KMS-11 (cell line): ENCODE results near the gene CHKB.

Experiments used
- H2AFZ ChIP-seq: fragments of 200-600 bp; sonication (generic); 2 replicates; pipeline ENCODE4 v1.6.1; 2016; ENCODE audit warnings: antibody characterized with exemption, mixed run types, low read depth
- H3K27ac ChIP-seq: fragments of 200-600 bp; sonication (generic); 2 replicates; pipeline ENCODE4 v1.6.1; 2016; ENCODE audit warnings: mild to moderate bottlenecking, mixed run types
- H3K27me3 ChIP-seq: fragments of 200-600 bp; sonication (generic); 2 replicates; pipeline ENCODE4 v1.6.1; 2017; ENCODE audit warnings: mild to moderate bottlenecking, low read depth, mixed run types, moderate library complexity; ENCODE audit not compliant: insufficient read depth
- H3K36me3 ChIP-seq: fragments of 200-600 bp; sonication (generic); 2 replicates; pipeline ENCODE4 v1.6.1; 2017; ENCODE audit warnings: mild to moderate bottlenecking, mixed run types; ENCODE audit not compliant: insufficient read depth
- H3K4me1 ChIP-seq: fragments of 200-600 bp; sonication (generic); 2 replicates; pipeline ENCODE4 v1.6.1; 2016; ENCODE audit warnings: mild to moderate bottlenecking, low read depth, mixed run types; ENCODE audit not compliant: poor library complexity, severe bottlenecking
- H3K4me2 ChIP-seq: fragments of 200-600 bp; sonication (generic); 2 replicates; pipeline ENCODE4 v1.7.0; 2016; ENCODE audit warnings: mild to moderate bottlenecking, mixed run types
- H3K4me3 ChIP-seq: fragments of 200-600 bp; sonication (generic); IDR thresholded peaks from 2 replicates; pipeline ENCODE4 v1.6.1; 2017; ENCODE audit warnings: low read depth, low read length, mixed read lengths; ENCODE audit not compliant: insufficient read depth
- H3K79me2 ChIP-seq: fragments of 200-600 bp; sonication (generic); 2 replicates; pipeline ENCODE4 v1.6.1; 2016; ENCODE audit warnings: low read depth, mixed run types; ENCODE audit not compliant: insufficient read depth
- H3K9ac ChIP-seq: fragments of 200-600 bp; sonication (generic); 2 replicates; pipeline ENCODE4 v1.6.1; 2016; ENCODE audit warnings: mild to moderate bottlenecking, mixed run types
- H4K20me1 ChIP-seq: fragments of 200-600 bp; sonication (generic); 2 replicates; pipeline ENCODE4 v1.6.1; 2016; ENCODE audit warnings: mild to moderate bottlenecking, mixed run types; ENCODE audit not compliant: insufficient read depth
- TF ChIP-seq, protein P1 (sequence below): fragments of 200-600 bp; sonication (generic); conservative IDR thresholded peaks from 2 replicates; pipeline ENCODE4 v1.6.1; 2017; ENCODE audit warnings: low read depth, mild to moderate bottlenecking, antibody characterized with exemption, low read length, moderate library complexity, mixed read lengths

Gene CHKB

DNA sequence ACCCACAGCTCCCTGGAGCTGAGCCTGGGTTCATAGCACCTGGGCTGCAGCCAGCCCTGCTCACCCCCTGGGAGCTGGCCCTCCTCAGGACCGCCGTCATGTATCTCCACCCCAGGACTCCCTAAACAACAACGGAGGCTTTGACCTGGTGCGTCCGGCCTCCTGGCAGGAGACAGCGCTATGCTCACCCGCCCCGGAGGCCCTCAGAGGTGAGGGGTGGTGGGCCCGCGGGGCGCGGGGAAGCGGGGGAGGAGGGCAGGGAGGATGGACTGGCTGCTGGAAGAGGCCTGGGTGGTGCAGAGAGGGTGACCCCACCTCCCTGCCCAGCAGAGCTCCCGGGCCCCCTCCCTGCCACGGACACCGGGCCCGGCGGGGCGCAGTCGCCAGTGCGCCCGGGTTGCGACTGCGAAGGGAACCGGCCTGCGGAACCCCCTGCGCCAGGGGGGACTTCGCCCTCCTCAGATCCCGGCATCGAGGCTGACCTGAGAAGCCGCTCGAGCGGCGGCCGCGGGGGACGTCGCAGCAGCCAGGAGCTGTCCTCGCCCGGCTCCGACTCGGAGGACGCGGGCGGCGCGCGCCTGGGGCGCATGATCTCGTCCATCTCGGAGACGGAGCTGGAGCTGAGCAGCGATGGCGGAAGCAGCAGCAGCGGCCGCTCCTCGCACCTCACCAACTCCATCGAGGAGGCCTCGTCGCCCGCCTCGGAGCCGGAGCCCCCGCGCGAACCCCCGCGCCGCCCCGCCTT, 21.0 kb upstream of the CHKB start:
- H2AFZ ChIP-seq = no peak overlapping the region
- H3K27ac ChIP-seq = no peak overlapping the region
- H3K9ac ChIP-seq = no peak overlapping the region
- no peaks in the 10 kb centered on the region for H4K20me1 ChIP-seq
- no peak overlapping the region for H3K4me3 ChIP-seq
- no peak overlapping the region for H3K4me2 ChIP-seq
- H3K4me1 ChIP-seq = no peaks in the 10 kb centered on the region
- no peaks in the 10 kb centered on the region for H3K79me2 ChIP-seq
- TF ChIP-seq, protein P1, sequence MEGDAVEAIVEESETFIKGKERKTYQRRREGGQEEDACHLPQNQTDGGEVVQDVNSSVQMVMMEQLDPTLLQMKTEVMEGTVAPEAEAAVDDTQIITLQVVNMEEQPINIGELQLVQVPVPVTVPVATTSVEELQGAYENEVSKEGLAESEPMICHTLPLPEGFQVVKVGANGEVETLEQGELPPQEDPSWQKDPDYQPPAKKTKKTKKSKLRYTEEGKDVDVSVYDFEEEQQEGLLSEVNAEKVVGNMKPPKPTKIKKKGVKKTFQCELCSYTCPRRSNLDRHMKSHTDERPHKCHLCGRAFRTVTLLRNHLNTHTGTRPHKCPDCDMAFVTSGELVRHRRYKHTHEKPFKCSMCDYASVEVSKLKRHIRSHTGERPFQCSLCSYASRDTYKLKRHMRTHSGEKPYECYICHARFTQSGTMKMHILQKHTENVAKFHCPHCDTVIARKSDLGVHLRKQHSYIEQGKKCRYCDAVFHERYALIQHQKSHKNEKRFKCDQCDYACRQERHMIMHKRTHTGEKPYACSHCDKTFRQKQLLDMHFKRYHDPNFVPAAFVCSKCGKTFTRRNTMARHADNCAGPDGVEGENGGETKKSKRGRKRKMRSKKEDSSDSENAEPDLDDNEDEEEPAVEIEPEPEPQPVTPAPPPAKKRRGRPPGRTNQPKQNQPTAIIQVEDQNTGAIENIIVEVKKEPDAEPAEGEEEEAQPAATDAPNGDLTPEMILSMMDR = no peak
- no peaks in the 10 kb centered on the region for H3K36me3 ChIP-seq
- peaks cover 42% of the 10 kb centered on the region for H3K27me3 ChIP-seq

DNA sequence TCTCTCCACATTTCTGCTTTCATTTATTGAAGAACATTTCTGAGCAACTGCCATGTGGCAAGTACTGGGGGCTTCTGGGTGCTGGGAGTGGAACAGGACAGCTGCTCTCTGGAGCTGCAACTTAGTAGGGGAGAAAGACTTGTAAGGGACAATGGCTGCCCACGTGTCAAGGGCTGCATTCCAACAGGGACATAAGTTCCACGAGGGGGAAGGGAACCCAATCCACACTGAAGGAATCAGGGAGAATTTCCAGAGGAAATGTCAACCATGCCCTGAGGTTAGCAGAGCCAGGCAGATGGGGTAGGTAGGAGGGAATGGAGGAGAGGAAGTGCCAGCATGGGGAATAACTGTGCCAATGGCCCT, 19.7 kb upstream of the CHKB start:
- Histone ChIP-seq H3K36me3 (no peaks in the 10 kb centered on the region), H4K20me1 (no peaks in the 10 kb centered on the region), H2AFZ (no peak overlapping the region), H3K27me3 (peaks cover 34% of the 10 kb centered on the region), H3K4me3 (no peak overlapping the region), H3K79me2 (no peaks in the 10 kb centered on the region), H3K9ac (no peak overlapping the region), H3K27ac (no peak overlapping the region), H3K4me1 (no peaks in the 10 kb centered on the region), H3K4me2 (no peak overlapping the region)
- TF ChIP-seq, protein P1 = no peak

DNA sequence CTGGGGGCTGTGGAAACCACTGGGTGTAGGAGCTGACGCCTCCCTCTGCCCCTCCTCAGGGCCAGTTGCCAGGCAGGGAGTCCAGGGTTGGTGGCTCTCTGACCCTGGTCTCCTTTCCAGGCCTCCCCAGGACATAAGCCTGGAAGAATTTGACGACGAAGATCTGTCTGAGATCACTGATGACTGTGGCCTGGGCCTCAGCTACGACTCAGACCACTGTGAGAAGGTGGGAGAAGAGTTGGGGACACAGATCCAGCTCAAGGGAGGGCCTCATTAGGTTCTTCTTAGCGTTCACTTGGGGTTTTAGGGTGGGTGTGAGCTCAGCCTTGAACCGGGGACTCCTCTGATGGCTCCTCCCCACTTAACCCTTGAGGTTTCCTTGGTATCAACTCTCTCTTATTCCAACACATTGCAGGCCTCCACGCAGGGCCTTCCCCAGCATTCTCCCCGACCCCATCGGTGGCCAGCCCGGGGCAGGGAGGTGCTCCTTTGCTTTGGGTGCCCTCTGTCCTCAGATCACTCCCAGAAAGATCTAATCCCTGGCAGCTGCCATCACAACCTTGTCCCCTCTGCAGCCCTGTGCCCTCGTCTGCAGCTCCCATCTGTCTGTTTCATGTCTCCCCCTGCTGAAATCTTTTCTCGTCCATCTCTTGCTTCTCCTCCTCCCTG, 19.2 kb upstream of the CHKB start:
- no peak overlapping the region for H3K27ac ChIP-seq
- peaks cover 29% of the 10 kb centered on the region for H3K27me3 ChIP-seq
- H3K36me3 ChIP-seq = no peaks in the 10 kb centered on the region
- no peaks in the 10 kb centered on the region for H3K79me2 ChIP-seq
- no peak overlapping the region for H3K9ac ChIP-seq
- H3K4me3 ChIP-seq = no peak overlapping the region
- H4K20me1 ChIP-seq = no peaks in the 10 kb centered on the region
- H2AFZ ChIP-seq = no peak overlapping the region
- H3K4me2 ChIP-seq = no peak overlapping the region
- H3K4me1 ChIP-seq = no peaks in the 10 kb centered on the region
- TF ChIP-seq, protein P1 = no peak

DNA sequence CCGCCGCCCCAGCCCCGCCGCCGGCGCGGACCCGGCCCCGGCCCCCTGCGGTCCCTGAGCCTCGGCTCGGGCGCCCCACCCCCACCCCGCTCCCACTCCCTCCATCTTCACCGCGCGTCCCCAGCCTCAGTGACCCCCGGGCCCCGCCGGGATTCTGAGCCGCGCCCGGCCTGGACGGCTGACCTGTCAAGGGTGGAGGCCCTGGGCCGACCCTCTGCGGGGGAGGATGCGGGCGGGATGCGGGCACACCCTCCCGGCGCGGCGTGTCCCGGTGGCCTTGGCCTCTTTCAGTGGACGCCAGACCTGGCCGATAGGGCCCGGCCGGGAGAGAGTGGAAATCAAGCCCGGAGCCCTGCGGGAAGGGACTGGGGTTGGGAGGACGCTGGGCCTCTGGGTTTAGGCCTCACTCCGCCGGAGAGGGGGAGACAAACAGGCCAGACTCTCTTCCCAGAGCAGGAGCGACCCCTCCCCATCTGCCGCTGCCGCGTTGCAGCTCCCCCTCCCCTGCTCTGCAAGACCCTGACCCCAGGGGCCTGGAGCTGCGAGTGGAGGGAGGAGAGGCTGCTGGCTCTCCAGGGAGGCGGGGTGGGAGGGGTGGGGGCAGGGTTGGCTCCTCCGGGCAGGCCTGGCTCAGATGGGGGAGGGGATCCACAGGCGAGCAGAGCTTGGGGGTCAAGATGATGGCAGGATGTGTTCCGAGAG, 18.5 kb upstream of the CHKB start:
- no peak overlapping the region for H3K4me2 ChIP-seq
- no peaks in the 10 kb centered on the region for H4K20me1 ChIP-seq
- no peaks in the 10 kb centered on the region for H3K79me2 ChIP-seq
- H3K27me3 ChIP-seq = peaks cover 25% of the 10 kb centered on the region
- TF ChIP-seq, protein P1 = no peak
- no peaks in the 10 kb centered on the region for H3K36me3 ChIP-seq
- H3K9ac ChIP-seq = no peak overlapping the region
- no peak overlapping the region for H3K4me3 ChIP-seq
- no peak overlapping the region for H2AFZ ChIP-seq
- no peaks in the 10 kb centered on the region for H3K4me1 ChIP-seq
- H3K27ac ChIP-seq = no peak overlapping the region
